ENCODE measurements around the gene DHTKD1.
"Not testable (repeated sequence)": the region's sequence is repeated elsewhere in the genome, so short reads cannot be mapped to it uniquely, and the experiment has no call there.

DHTKD1 gene

DNA sequence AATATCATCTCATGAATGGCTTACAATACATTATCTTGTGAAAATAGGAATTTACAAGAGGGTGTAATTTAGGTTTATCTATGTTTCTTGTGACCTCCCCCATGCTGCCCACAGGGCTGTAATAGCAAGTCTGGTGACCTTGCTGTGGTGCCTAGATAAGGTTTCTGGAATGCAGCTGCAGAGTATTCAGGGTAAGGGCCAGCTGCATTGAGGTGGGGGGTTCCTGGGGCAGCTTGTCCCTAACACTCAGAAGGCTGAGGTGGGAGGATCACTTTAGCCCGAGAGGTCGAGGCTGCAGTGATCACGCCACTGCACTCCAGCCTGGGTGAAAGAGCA, 5.3 kb upstream of the DHTKD1 start:
- no peak for DNase-seq

DNA sequence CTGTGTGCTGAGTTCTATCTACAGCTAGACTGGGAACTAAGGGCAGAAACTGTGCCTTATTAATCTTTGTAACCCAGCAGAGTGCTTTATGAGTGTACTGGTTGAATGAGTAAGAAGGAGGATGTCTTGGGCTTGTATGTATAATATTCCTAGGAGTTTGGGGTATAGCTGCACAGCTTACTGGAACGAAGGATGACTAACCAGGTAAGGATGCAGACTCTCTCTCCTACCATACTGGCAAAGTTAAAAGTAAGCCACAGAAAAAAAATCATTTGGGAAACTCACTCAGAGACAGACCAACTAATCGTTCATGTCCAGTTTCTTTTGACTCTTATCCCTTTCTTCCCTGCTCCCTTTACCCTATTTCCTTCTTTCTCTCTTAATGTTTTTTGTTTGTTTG, 1.4 kb upstream of the DHTKD1 start:
- no peak for DNase-seq

DNA sequence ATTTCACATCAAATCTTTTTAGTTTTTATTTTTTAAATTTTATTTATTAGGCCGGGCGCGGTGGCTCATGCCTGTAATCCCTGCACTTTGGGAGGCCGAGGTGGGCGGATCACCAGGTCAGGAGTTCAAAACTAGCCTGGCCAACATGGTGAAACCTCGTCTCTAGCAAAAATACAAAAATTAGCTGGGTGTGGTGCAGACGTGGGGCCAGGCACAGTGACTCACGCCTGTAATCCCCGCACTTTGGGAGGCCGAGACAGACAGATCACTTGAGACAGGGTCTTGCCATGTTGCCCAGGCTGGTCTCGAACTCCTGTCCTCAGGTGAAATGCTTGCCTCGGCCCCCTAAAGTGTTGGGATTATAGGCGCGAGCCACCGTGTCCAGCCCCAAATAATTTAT, 2.7 kb downstream of the DHTKD1 start:
- not testable (repeated sequence) for DNase-seq

DNA sequence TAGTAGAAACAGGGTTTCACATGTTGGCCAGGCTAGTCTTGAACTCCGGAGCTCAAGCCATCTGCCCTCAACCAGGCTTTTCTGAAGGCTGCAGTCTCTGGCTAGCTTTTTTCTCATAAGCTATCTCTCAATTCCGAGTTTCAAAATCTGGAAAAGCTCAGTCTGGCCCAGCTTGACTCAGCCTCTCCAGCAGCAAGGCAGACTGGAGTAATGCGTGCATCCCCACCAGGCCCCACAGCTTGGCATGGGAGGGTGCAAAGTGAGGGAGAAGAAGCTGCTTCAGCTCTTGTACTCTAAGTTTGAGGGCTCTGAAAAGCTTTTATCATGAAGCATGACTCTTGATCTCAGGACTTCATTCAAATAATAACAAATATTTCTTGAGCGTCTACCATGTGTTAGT, 4.8 kb downstream of the DHTKD1 start:
- no peak for DNase-seq

DNA sequence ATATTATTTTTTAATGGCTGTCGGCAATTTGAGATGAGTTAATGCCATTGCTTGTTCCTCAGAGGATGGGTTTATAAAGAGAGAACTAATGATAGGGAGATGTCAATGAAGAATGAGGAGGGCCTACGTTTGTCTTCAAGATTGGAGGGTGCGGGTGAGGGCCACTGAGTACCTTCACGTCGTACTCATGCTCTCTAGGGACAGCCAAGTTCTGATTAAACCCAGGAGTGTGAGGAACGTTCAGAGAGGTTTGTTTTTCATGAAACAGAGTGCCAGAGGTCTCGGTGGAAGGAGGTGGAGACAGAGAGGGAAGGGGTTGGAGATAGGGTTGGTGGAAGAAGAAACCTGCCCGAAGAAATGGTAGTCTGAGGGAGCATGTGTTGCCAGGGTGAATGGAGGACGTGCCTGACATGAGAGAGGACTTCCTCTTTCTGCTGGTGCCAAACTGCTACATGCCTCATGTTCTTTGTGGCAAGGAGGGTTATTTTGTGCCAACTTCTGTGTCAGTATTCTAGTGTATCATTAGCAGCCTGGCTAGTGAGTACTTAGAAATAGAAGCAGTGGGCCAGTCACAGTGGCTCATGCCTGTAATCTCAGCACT, 8.9 kb downstream of the DHTKD1 start:
- DNase-seq: peak; percentile 22

DNA sequence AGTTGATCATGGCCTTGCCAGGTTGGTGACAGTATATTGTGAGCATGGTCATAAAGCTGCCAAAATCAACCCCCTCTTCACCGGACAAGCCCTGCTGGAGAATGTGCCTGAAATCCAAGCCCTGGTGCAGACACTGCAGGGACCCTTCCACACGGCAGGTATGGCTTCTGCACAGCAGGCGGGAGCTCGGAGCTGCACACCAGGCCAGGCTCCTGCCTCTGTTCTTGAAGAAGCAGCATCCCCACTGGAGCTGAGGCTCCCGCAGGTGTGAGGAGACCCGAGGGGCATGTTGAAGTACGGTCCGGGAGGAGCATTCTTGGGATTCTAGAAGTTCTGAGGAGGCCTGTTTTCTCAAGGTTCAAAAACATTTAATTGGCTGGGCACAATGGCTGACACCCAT, 12.7 kb downstream of the DHTKD1 start:
- no peak for DNase-seq

- DNase-seq: no peak
These were observed 13.3 kb downstream of the DHTKD1 start for GRCh38 chr10:12081879-12082557.

- no peak for DNase-seq
These were observed 20.2 kb downstream of the DHTKD1 start for GRCh38 chr10:12088919-12089318.

- peak; percentile 22 for DNase-seq
These were observed 22.7 kb downstream of the DHTKD1 start for GRCh38 chr10:12091421-12091820.

DNA sequence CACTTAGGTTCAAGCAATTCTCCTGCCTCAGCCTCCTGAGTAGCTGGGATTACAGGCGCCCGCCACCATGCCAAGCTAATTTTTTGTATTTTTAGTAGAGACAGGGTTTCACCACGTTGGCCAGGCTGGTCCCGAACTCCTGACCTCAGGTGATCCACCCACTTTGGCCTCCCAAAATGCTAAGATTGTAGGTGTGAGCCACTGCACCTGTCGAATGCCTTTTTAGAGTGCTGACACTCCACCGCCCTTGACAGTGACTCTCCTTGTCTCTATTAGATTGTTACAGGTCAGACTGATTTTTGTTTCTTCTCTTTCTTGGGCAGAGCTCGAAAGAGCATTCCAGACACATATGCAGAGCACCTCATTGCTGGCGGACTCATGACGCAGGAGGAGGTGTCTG, 28.6 kb downstream of the DHTKD1 start:
- DNase-seq: not testable (repeated sequence)

DNA sequence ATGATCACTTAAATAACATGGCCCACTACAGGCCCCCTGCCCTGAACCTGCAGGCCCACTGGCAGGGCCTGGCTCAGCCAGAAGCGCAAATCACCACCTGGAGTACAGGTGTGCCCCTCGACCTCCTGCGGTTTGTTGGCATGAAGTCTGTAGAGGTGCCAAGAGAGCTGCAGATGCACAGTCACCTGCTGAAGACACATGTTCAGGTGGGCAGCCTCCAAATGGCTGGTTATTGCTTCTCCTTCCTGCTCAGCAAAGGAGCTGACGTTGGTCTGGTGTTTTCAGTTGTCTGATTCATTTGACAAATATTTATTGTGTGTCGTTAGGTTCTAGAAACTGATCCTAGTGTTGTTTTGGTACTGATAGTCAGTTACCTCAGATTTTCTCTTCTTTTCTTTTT, 29.0 kb downstream of the DHTKD1 start:
- DNase-seq: no peak

DNA sequence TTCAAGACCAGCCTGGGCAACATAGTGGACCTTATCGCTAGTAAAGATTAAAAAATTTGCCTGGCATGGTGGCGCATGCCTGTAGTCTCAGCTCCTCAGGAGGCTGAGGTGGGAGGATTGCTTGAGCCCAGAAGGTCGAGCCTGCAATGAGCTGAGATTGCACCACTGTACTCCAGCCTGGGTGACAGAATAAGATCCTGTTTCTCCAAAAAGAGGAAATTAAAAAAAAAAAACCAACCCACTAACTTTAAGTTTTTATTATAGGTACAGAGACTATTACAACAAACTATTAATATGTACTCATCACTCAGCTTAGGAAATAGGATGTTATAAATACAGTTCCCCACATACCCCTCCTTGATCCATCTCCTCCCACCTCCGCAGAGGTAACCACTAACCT, 30.2 kb downstream of the DHTKD1 start:
- peak; percentile 12 for DNase-seq

DNA sequence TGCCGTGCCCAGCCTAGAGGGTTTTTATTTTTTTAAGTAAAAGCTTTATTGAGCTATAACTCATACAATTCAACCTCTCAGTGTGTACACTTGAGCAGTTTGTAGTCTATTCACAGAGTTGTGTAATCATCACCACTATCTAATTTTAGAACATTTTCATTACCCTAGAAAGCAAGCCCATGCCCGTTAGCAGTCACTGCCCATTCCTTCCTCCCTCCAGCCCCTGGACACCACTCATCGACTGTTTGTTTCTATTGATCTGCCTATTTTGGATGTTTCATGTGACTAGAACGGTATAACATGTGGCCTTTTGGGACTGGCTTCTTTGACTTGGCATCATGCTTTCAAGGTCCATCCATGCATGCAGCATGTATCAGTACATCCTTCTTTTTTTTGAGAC, 35.0 kb downstream of the DHTKD1 start:
- peak; percentile 37 for DNase-seq

- no peak for DNase-seq
These were observed 39.0 kb downstream of the DHTKD1 start for GRCh38 chr10:12107781-12108180.

GRCh38 chr10:12109286-12109685, 40.5 kb downstream of the DHTKD1 start:
- DNase-seq: peak; percentile 58

DNA sequence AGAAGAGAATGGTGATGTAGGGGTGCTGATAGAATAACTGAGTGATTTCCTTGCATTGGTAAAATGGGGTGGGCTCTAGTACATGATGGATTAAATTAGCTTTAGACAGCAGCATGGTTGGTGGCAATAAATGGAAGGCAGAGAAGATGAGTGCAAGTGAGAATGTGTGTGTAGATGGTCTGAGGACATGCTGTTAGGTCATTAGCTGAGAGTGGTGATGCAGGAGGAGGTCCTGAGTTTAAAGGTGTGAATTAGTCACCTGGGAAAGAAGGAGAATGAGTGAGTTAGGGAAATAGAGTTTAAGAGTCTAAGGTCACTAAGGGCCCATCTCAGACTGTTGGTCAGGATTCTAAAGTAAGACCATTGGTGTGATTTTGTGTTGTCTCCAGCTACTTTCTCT, 42.8 kb downstream of the DHTKD1 start:
- DNase-seq: no peak

GRCh38 chr10:12113627-12114026, 44.9 kb downstream of the DHTKD1 start:
- no peak for DNase-seq

- no peak for DNase-seq
These were observed 52.9 kb downstream of the DHTKD1 start for GRCh38 chr10:12121673-12122072.

DNA sequence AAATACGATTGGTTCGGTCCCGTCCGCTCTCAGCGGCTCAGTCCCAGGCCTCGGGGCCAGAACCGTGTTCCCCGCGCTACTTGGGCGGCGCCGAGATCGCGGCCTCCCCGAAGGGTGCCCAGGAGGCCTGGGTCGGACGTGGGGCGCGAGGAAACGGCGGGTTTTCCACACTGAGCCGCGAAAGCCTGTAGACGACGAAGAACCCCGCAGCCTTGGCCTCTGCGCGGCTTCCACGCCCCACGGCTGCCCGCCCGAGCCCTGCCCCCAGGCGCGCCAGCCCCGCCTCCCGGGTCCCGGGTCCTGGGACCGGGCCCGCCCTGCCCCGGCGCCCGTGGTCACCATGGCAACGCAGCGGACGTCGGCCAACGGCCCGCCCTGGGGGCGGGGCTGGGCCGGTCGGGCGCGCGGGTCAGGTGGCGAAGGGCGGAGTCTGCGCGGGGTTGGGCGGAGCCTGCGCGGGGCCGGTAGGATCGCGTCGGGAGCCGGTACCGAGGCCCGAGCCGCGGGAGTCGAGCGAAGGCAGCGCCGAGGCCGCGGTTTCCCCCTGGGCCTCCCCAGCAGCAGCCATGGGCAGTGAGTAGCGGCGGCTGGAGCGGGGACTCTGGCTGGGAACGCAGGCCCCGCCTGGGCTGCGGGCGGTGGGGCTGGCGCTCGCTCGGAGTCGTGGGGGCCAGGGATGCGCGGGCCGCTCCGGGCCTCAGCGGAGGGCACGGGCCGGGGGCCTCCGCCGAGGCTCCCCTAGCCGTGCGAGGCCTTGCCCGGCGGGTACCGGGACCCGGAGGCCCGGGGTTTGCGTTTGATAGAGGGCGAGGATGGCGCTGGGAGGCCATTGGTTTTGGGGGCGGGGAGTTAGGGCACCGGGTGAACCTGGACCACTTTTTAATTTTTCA, 60.7 kb downstream of the DHTKD1 start, which contains the start of gene SEC61A2:
Gene SEC61A2 (plus strand): TSS at position 456 of the 890 bp plus-strand sequence. CDS start 111 bp downstream, at position 567.
- peak; percentile 99 for DNase-seq

DNA sequence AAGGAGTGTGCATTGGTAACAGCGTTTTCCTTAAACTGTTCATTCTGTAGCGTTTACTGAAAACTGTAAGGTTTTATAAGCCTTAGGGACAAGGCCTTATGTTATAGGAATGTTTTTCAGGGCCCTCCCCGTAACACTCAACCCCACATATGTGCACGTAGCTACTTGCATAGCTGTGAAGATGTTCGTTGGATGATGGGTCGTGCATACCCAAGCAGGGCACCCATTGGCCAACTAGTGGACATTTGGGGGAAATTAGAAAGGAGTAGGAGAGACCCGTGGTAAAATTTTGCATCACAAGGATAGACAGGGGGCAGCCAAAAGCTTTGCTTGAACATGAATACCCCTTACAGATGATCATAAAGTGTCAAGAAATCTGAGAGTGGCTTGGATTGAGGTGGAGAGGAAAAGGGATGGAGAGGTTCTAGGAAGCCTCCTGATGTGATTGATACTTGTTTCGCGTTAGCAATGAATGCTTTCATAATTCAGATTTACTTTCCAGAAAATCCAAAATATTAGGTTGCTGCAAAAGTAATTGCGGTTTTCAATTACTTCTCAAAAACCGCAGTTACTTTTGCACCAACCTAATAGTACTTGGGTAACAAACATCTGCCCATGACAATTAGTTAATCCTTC, 61.6 kb downstream of the DHTKD1 start:
- peak; percentile 55 for DNase-seq

- DNase-seq: no peak
These were observed 66.9 kb downstream of the DHTKD1 start for GRCh38 chr10:12135631-12136030.

- no peak for DNase-seq
These were observed 71.3 kb downstream of the DHTKD1 start for GRCh38 chr10:12140038-12140437.

DNA sequence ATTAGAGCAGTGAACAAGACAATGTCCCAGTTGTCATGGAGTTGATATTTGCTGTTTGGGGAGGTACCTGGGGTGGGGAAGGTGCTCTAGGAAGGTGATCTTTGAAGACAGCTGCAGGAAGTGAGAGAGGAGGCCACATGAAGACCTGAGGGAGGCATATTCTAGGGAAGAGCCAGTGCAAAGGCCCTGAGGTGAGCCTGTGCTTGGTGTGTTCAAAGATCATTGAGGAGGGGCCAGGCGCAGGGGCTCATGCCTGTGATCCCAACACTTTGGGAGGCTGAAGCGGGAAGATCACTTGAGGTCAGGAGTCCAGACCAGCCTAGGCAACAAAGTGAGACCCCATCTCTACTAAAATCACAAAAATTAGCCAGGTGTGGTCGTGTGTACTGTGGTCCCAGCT, 75.8 kb downstream of the DHTKD1 start:
- no peak for DNase-seq
